T47D (cell line): Measurements from ENCODE around the gene FBXW10.
A peak's percentile ranks its signal among the peaks of the same experiment; 100 is the strongest.
"Not testable (repeated sequence)": the region's sequence is repeated elsewhere in the genome, so short reads cannot be mapped to it uniquely, and the experiment has no call there.

ENCODE experiments used
- DNase-seq, 2 experiments: peaks; one replicate each; pipeline versions ENCODE4 v3.0.0 to v3.0.0-alpha.2; 2011 to 2012; ENCODE audit warnings: low read depth in 1 of 2, low spot score in 1 of 2
- JUND ChIP-seq: IDR thresholded peaks from 2 replicates; pipeline ENCODE4 v1.6.1; 2012; ENCODE audit warnings: low read depth
- in situ Hi-C: cut with HindIII; loops from 2 replicates; pipeline ENCODE4 v1.10.0; 2016; ENCODE audit warnings: low sequenced_read_pairs, low pct_unique_long_range_greater_than_20kb

The FBXW10 gene

GRCh38 chr17:18746551-18746950 is 2.7 kb downstream of the FBXW10 start:
- in situ Hi-C loops, result not testable (repeated sequence)

DNA sequence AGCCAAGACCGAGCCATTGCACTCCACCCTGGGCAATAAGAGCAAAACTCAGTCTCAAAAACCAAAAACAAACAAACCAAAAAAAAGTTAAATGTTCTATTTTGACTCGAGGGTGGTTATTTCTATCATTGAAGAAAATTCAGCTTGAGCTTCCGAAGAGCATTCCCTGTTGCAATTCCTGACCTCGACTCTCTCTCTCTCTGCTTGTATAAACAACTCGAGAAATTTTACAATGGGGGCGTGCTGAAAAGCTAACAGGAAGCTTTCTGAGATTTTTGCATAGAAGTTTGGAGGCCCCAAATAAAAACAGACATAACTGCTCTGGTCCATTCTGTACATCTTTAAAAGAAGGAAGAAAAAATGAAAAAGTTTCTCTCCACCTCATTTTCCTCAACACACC is 3.6 kb downstream of the FBXW10 start:
- in situ Hi-C loops, result not testable (repeated sequence)

More at GRCh38 chr17:18746551-18746950, 2.7 kb downstream of the FBXW10 start:
- DNase-seq, result not testable (repeated sequence)

DNA sequence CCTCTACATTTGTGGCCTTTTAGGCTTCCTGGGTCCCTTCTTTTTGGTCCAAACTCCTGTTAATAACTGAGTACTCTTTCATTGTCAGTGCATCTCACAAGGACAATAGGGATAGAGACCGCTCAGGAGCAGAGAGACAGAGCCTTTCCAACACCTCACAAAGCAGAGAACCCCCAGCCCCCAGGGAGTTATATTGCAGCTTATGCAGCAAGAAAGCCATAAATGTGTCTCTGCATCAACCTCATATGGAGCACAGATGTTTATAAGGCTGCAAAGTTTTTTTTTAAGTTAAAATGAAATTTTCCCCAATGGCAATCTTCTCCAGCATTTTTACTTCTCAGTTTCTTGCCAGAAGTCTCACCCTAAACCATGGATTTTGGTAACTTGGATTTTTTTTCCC is 6.4 kb downstream of the FBXW10 start:
- DNase-seq, in situ Hi-C loops: not testable (repeated sequence)

More for the DNA sequence above, 3.6 kb downstream of the FBXW10 start:
- DNase-seq, result not testable (repeated sequence)

GRCh38 chr17:18753829-18754409 is 10.1 kb downstream of the FBXW10 start:
- DNase-seq, in situ Hi-C loops: not testable (repeated sequence)

DNA sequence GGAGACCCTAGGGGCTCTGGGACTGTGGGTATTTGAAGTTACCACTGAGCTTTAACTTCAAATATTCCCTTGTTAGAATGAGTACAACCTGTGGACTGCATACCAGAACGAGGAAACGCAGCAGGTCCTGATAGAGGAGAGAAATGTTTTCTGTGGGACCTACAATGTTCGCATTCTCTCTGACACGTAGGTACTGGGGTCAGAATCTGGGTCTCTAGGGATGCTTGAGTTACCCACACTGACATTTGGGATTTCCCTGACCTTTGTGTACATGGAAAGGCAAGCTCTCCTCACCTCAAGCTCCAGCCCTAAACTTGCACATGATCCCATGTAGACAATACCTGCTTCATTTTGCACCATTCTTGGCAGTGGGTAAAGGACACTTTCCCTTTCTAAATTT is 12.1 kb downstream of the FBXW10 start:
- DNase-seq, in situ Hi-C loops: not testable (repeated sequence)

DNA sequence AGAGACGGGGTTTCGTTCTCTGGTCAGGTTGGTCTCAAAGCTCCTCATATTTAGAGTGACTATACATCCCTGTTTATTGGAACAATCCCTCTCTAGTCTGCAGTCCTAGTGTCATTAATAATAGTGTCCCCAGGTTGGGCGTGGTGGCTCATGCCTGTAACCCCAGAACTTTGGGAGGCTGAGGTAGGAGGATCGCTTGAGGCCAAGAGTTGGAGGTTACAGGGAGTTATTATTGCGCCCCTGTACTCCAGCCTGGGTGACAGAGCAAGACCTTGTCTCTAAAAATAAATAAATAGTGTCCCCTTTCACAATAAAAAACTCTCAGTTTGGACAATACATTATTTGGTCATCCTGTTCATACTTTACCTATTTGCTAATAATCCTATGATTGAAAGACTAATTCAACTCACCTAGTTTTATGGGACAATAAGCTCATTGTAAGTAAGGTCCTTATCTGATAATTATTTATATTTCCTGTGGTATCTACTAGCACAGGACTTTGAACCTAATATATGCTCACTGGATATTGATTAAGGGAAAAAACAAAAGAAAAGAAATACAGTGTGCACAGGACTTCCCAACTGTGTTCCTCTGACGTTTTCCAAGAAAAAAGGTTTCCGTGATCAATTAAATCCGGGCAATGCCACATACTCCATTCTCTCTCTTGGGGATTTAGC is 13.7 kb downstream of the FBXW10 start:
- in situ Hi-C loops, result not testable (repeated sequence)

GRCh38 chr17:18758344-18758743 is 14.5 kb downstream of the FBXW10 start:
- DNase-seq, in situ Hi-C loops: not testable (repeated sequence)

More for the DNA sequence above, 13.7 kb downstream of the FBXW10 start:
- DNase-seq, result not testable (repeated sequence)

DNA sequence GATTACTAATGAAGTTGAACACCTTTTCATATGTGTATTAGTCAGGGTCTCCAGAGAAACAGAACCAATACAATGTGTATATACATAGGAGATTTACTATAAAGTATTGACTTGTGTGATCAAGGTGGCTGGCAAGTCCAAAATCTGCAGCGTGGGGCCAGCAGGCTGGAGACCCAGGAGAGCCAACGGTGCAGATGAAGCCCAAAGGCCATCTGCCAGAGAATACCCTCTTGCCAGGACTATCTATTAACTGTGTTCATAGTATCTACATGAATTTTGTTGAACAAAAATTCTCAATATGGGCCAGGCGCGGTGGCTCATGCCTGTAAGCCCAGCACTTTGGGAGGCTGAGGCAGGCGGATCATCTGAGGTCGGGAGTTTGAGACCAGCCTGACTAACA is 16.4 kb downstream of the FBXW10 start:
- in situ Hi-C loops, DNase-seq: not testable (repeated sequence)

DNA sequence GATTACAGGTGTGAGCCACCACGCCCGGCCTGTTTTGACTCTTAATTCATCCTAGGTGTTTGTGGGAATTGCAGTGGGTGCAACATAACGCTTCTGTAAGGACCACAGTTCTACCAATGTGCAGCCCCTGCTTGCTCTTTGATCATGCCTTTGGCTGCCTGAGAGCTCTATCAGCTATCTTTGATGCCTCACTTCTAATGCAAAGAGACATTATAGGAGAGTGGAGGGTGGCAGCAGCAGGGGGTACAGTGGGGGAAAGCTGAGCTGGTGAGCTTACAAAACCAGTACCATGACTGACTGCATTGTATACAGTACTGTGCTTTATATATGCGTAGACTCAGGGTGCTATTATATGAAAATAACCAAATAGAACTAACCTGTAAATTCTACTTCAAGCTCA is 26.7 kb downstream of the FBXW10 start:
- DNase-seq, in situ Hi-C loops: not testable (repeated sequence)

DNA sequence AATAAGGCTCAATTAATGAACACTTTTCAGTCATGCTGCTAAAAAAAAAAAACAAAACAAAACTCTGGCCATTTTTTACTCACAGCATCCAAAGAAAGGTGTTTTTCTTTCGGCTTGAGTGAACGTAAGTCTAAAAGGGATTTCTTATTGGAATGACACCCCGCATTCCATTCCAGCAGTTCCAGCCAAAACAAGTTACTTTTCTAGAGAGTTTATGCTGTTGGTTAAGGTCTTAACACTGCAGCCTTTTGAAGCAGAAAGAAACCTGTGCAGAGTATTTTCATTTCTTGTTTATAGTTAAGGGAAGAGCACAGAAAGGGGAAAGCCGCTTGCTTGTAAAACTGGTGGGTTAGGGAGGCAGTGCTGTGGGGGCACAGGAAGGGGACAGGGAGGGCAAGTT is 27.2 kb downstream of the FBXW10 start:
- in situ Hi-C loops, DNase-seq: not testable (repeated sequence)

DNA sequence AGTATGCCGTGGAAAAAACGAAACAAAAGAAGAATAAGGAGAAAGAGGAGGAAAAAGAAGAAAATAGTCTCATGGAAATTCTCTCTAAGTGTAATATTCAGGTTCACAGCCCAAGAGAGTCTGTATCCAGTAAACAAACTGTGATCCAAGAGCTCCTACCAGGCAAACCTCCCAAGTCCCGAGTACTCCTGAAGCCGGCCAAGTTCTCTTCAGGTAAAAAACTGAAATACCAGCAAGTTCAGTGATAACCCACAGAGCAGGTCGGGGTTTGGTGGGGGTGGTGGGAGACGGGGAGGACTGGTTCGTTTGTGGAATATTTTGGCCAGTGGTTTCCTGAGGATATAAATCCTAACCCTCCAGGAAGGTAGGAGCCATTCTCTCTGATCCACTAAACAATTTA is 28.6 kb downstream of the FBXW10 start:
- in situ Hi-C loops, result no loop called here
- no peak for TF ChIP-seq JUND
- DNase-seq, result no peak

DNA sequence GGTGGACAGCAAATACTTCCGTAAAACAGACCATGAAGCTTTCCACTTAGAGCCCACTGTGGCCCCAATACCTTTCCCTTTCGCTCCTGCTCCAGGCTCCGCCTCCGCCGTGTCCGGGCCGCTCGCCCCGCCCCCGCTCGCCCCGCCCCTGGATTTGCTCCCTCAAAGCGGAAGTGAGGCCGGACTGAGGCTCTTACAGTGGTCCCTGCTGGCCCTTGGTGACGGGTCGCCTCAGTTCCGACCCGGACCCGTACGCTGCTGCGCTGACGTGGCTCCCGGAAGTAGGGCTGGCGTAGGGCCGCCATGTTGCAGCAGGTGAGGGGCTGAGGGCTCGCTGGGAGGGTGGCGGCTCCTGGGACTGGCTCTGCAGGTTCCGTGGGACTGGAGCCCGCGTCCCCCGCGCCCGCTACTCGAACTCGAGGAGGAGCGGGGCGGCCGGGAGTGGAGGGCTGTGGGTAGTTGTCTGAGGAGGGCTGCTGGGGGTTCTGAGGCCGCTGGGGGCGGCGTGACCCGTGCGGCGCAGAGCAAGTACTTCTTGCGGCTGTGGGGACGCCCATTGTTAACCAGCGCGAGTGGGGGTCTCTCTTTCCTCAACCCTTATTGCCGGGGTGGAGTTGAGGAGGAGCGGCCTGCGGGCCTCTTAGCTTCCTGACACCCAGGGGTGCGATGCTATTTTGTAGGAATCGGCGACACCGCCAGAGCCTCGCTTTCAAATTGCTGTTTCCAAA is 37.3 kb downstream of the FBXW10 start, which contains the start of gene TVP23B:
TSS of gene TVP23B (plus strand) at position 193 of the 728 bp plus-strand sequence. CDS start at position 304, 111 bp downstream.
- in situ Hi-C loops, result not testable (repeated sequence)

DNA sequence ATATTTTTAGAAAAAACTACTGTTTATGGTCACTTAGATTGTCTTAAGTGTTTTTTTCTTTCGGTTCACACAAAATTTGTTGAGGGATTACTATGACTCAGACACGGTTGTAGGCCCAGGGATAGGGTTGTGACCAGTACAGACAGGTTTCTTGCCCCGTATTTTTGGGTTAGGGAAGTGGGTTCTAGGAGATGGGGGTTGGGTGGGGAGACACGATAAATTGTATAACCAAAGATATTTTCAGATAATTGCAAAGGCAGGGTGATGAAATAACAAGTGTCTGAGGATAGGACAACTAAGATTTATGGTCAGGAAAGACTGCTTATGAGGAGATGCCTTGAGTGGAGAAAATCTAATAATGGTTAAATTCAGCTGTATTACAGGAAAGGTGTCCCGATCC is 38.0 kb downstream of the FBXW10 start:
- DNase-seq, in situ Hi-C loops: not testable (repeated sequence)

More for the DNA sequence above, 37.3 kb downstream of the FBXW10 start, which contains the start of gene TVP23B:
- peak; percentile 18 to 98 for DNase-seq

GRCh38 chr17:18785933-18786332 is 42.1 kb downstream of the FBXW10 start:
- DNase-seq, in situ Hi-C loops: not testable (repeated sequence)

GRCh38 chr17:18786890-18787289 is 43.0 kb downstream of the FBXW10 start:
- DNase-seq, in situ Hi-C loops: not testable (repeated sequence)

DNA sequence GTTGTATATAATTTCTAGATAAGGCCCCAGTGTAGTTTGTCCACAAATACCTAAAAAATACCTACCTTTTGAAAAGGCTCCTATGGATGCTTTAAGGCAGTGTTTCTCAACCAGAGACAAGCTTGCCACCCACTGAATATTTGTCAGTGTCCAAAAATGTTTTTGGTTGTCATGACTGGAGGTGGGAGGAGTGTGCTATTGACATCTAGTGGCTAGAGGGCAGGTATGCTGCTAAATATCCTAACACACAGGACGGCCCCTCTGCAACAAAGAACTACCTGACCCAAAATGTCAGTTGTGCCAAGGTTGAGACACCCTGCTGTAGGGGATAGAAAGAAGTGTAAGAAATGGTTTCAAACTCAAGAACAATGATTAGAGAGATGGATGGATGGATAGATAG is 47.5 kb downstream of the FBXW10 start:
- DNase-seq, in situ Hi-C loops: not testable (repeated sequence)

GRCh38 chr17:18794841-18795240 is 51.0 kb downstream of the FBXW10 start:
- in situ Hi-C loops, result not testable (repeated sequence)
- peak in 1 of 2 experiments; percentile 10 for DNase-seq

DNA sequence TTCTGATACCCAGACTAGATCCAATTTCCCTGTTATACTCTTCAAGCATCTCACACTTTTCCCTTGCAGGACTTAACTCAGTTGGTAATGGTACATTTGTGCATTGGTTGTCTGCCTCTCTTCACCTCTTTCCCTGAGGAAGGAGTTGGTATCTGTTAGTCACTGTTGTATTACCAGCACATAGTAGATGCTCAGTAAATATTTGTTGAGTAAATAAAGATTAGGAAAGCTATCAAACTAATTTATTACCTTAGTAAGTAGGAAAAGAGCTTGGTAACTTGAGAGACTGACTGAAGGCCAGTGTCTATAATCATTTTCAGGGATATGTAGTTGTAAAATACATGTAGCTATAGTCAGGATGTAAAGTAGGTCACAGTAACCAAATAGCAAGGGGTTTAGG is 53.0 kb downstream of the FBXW10 start:
- DNase-seq, in situ Hi-C loops: not testable (repeated sequence)
